GM21619 (cell line): ENCODE data around the gene IFNA14.
"Not testable (repeated sequence)": the region's sequence is repeated elsewhere in the genome, so short reads cannot be mapped to it uniquely, and the experiment has no call there.

Source experiments
- ATAC-seq: cut with Tn5 transposase; IDR thresholded peaks from one replicate; pipeline ENCODE4 v1.9.1; 2021; ENCODE audit not compliant: unreplicated experiment

IFNA14 gene

DNA sequence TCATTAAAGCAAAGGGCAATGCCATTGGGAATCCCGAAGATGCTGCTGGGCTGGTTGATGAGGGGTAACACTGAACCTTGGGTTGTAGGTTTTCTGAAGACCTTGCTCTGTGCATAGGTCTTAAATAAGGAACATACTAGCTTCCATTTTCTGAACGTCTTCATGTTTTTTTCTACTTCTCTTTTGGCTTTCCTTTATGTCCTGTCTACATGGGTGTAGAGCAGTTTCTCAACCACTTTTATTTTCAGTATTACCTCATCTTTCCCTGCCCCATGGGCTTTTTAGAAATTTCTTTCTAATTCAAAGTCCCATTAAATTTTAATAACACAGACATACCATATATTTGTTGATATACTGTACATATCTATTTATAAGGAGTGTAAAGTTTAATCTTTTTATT is at the start of gene IFNA14:
Gene IFNA14 (minus strand): TSS at position 95 of the 400 bp plus-strand sequence. CDS start 70 bp downstream, at position 25.
- ATAC-seq: no peak

- ATAC-seq: no peak
Observed at GRCh38 chr9:21287280-21287679, 47.5 kb upstream of the IFNA14 start.

DNA sequence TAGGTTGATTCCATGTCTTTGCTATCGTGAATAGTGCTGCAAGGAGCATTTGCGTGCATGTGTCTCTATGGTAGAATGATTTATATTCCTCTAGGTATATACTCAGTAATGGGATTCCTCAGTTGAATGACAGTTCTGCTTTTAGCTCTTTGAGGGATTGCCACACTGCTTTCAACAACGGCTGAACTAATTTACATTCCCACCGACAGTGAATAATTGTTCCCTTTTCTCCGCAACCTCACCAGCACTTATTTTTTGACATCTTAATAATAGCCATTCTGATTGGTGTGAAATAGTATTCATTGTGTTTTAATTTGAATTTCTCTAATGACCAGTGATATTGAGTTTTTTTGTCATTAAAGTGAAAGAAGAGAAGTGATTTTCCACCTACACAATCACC is 46.9 kb upstream of the IFNA14 start:
- no peak for ATAC-seq

- no peak for ATAC-seq
Observed at GRCh38 chr9:21286099-21286498, 46.3 kb upstream of the IFNA14 start.

DNA sequence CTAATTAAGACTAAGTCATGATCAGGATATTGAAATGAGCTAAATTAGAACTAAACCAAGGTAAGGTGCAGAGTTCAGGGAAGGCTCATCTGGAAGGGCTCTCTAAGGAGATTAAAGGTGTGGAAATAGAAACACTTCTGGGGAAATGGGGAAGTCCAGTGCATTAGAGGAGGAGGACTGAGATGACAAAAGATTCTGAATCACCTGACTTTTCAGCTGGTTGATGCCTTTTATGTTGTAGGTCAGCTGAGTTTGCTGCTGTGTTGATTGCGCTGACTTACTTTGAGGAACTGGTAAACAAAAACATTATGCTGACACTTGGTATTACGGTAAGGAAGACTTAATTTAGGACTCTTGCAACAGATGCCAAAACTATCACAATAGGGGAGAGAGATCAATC is 41.5 kb upstream of the IFNA14 start:
- no peak for ATAC-seq

- ATAC-seq: no peak
Observed at GRCh38 chr9:21268347-21268657, 28.5 kb upstream of the IFNA14 start.

- ATAC-seq: peak; percentile 49
Observed at GRCh38 chr9:21267485-21268346, 27.9 kb upstream of the IFNA14 start.

DNA sequence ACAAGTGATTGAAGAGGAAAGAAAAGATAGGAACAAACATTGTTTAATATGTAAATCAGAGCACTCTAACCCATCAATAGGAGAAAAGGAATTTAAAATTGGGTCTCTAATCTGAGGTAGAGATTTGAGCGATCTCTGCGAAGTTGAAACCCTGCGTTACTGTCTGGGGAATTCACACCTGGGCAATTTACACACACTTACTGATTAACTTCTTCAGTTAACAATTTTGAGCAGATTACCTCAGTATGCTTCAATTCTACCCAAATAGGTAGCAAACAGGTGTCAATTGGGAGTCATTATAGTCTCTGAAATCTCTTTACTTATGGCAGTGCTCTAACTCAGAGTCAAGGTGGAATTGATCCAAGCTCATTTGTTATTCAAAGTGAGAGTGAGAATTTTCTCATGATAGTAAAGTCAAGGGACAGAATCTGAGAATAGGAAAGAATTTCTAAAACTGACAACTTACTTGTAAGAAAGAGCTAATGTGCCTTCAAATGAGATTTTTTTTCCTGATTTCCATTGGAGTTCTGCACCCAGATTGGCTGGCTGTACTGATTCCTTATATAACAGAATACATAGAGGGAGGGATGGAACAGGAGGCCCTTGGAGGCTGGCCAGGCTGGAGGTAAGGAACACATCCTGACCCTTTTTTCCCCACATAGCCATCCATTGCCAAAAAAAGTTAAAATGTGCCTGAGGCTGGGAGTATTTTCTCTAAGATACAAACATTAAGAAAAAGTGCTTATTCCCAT is 27.1 kb upstream of the IFNA14 start:
- peak; percentile 42 for ATAC-seq

DNA sequence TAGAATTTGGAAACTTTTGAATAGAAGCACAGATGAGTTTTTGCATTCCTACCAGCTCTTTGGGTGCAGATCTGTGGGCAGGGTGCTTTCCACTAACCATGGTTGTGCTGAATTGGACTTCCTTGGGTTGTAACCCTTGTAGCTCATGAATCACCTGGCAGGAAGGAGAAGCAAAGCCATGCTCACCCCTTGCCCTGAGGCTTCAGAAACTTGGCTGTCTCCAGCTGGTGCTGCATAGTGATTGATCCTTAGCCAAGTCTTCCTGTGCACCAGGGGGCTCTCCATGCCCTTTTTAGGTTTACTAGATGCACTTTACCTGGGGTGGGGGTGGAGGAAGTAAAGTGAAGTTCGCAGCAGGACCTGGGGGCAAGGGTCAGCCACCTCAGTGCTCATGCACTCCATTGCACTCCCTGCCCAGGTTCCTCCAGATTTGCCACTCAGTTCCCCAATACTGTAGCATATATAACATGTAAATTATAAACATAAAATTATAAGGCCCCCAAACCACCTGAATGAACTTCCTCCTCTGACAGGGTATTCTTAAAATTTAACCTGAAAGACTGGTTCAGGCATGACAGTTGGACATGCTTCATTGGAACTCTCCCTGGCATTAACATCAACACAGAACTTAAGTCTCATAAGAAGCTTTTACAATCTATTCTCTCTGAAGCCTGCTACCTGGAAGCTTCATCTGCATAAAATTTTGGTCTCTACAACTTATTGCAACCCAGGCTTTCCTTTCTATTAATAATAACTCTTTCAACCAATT is 25.8 kb upstream of the IFNA14 start:
- no peak for ATAC-seq

DNA sequence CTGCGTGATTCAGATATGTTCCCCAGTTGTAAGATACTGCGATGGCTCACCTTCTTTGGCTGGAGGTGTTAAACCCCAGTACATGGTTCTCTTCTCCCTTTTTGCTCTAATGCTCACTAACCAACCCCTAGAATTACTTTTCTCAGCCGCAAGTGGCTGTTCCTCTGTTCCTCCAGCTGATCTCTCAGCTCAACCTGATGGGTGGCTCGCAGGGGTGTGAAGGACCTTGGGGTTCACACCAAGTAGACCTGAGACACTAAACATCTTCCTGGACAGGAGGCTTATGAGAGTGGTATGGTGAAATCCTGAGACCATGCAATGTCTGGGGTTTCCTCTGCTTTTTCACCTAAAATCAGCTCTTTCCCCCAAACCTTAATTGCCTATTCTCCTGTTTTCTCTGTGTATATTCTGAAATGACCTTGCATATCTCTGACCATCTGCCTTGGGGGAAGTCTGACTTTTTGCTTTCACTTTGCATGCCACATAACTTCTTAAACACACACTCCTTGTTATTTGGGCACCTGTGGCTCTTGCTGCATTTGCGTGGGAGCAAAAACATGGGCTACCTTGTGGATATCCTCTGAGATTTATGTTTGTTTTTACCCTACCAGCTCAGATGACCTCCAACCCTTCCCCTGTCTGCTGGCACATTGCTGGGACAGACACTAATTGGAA is 15.9 kb upstream of the IFNA14 start:
- ATAC-seq: no peak

DNA sequence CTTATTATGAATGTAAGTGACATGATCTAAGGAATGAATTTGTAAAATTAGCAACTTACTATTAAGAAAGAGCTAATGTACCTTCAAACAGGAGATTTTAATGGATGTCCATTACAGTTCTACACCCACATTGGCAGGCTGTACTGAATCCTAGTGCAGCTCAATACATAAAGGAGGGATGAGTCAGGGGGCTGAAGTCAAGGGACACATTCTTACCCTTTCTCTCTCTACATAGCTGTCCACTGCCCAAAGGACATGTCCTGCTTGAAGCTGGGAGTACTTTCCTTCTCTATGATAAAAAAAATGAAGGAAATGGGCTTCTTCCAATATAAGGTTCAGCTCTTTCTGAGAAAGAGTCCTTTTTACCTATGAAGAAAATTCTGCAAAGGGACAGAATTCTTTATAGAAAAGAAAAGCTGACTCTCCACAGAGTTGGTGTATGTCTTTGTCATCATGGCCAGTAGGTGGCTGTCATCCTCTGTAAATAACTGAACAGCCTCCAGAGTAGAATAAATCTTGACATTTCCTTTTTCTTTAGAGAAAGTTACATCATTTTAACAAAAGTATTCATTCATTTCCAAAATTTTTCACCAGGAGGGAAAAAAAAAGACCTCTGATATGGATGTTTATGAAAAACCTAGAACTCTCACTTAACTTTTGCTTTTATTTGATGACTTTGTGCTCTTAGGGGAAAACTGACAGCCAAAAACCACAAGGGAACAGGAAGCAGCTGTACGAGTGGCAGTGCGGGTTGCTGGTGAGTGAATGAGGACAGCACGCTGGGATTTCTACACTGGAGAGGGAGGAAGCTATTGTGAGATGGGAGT is 13.1 kb upstream of the IFNA14 start:
- ATAC-seq: peak; percentile 76

DNA sequence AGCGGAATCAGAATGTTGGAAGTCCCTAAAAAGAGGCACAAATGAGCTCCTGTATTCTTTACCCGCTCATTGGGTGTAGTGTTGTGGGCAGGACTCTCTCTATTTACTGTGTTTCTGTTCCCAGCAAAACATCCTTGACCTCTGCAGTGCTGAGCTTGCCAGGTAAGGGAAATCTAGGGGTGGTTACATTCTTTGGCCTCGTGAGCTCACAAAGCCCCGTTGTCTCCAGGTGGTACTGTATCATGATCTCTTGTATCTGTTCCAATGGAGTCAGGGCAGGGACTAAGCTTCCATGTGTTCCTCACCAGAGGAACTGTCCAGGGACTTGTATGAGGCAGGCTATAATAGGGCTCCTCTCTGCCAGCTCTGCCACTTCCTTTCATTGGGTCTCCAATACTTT is 11.8 kb upstream of the IFNA14 start:
- ATAC-seq: no peak

GRCh38 chr9:21251190-21251589 is 11.4 kb upstream of the IFNA14 start:
- no peak for ATAC-seq

DNA sequence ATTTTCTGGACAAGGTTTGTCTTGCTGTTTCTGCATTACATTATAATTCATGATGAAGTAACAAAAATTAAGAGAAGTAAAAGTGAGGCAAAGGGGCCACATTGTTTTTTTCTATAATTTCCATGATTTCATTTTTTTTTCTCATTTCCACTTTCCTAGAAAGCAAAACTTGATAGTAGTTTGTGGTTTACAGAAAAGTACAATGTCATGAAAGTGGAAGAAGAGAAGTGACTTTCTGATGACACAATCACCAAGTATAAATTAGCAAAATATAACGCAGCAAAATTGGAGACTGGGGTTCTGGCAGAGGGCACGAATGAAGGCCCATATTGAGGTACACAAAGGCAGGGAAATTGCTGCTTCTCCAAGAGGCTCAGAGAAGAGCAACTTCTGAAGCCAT is 5.0 kb upstream of the IFNA14 start:
- ATAC-seq: no peak

GRCh38 chr9:21236360-21236714 is 3.5 kb downstream of the IFNA14 start:
- ATAC-seq: not testable (repeated sequence)

GRCh38 chr9:21235468-21236359 is 4.1 kb downstream of the IFNA14 start:
- peak; percentile 80 for ATAC-seq

GRCh38 chr9:21234153-21234687 is 5.6 kb downstream of the IFNA14 start:
- ATAC-seq: no peak

GRCh38 chr9:21233258-21233657 is 6.5 kb downstream of the IFNA14 start:
- ATAC-seq: no peak

DNA sequence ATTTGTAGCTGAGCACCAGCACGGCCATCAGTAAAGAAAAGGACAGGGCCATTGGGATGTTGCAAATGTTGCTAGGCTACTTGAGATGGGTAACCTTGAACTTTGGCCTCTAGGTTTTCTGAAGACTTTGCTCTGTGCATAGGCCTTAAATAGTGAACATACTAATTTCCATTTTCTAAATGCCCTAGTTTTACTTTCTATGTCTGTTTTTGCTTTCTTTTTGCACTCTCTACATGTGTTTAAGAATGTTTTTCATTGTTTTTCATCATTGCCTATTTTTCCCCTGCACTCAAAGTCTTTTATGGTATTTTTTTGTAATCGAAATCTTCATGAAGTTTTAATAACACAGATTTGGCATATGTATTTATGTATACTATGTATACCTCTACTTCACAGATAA is 11.7 kb downstream of the IFNA14 start, which contains the start of gene IFNA17:
Gene IFNA17 (minus strand): TSS at position 101 of the 400 bp plus-strand sequence. CDS start 49 bp downstream, at position 52.
- no peak for ATAC-seq
